HepG2 (cell line): ENCODE measurements around the gene RAPGEF5. TPM values are rescaled to one million over a fixed set of nuclear protein-coding genes. Genes with fewer than 3 reads are reported as not detected.
A peak's percentile ranks its signal among the peaks of the same experiment; 100 is the strongest.

Source experiments
- CENPX ChIP-seq: sonication (generic); formaldehyde crosslinking; IDR thresholded peaks from 2 replicates; pipeline ENCODE4 v1.9.0; 2021; ENCODE audit warnings: mild to moderate bottlenecking, missing genetic modification reagents, moderate library complexity
- ESRRA ChIP-seq: sonication (generic); formaldehyde crosslinking; IDR thresholded peaks from 2 replicates; pipeline ENCODE4 v1.5.1; 2020; ENCODE audit warnings: mild to moderate bottlenecking, low read depth, missing genetic modification reagents
- HOXA3 ChIP-seq: sonication (generic); formaldehyde crosslinking; IDR thresholded peaks from 2 replicates; pipeline ENCODE4 v1.5.0; 2020; ENCODE audit warnings: missing genetic modification reagents
- KDM5B ChIP-seq: sonication (generic); formaldehyde crosslinking; IDR thresholded peaks from 2 replicates; pipeline ENCODE4 v1.4.0; 2020; ENCODE audit warnings: missing genetic modification reagents, mild to moderate bottlenecking, borderline replicate concordance
- KLF6 ChIP-seq: IDR thresholded peaks from 2 replicates; pipeline ENCODE4 v1.8.0; 2016; ENCODE audit warnings: missing biosample characterization, missing genetic modification reagents
- KLF9 ChIP-seq: IDR thresholded peaks from 2 replicates; pipeline ENCODE4 v1.6.1; 2016; ENCODE audit warnings: low read depth
- MAF1 ChIP-seq: sonication (generic); formaldehyde crosslinking; IDR thresholded peaks from 2 replicates; pipeline ENCODE4 v1.5.0; 2020; ENCODE audit warnings: missing genetic modification reagents, borderline replicate concordance
- NFYB ChIP-seq: sonication (generic); formaldehyde crosslinking; IDR thresholded peaks from 2 replicates; pipeline ENCODE4 v1.4.0; 2020; ENCODE audit warnings: missing genetic modification reagents
- PCBP2 ChIP-seq: fragments of 200-400 bp; formaldehyde crosslinking; optimal IDR thresholded peaks from 2 replicates; pipeline ENCODE3; 2018; ENCODE audit warnings: low read length, low read depth; ENCODE audit not compliant: poor library complexity, severe bottlenecking
- SRSF9 ChIP-seq: fragments of 200-400 bp; formaldehyde crosslinking; IDR thresholded peaks from 2 replicates; pipeline ENCODE4 v1.6.1; 2018; ENCODE audit warnings: borderline replicate concordance, mild to moderate bottlenecking, low read depth, low read length; ENCODE audit not compliant: insufficient read depth, poor library complexity, severe bottlenecking
- THYN1 ChIP-seq: sonication (generic); formaldehyde crosslinking; IDR thresholded peaks from 2 replicates; pipeline ENCODE4 v1.8.1; 2023; ENCODE audit warnings: low read depth, mild to moderate bottlenecking, moderate library complexity, missing genetic modification reagents, borderline replicate concordance
- TSC22D2 ChIP-seq: sonication (generic); formaldehyde crosslinking; IDR thresholded peaks from 2 replicates; pipeline ENCODE4 v1.5.1; 2020; ENCODE audit warnings: missing genetic modification reagents, mild to moderate bottlenecking, borderline replicate concordance
- polyA plus RNA-seq, 8 experiments: library from polyadenylated mRNA; depleted of rRNA in 3 of 8; stranded (reverse) in 7 of 8; unstranded in 1 of 8; fragments of >200 nt; fragmentation: Illumina TruSeq in 4 of 8; extraction: Trizol in 4 of 8; gene quantifications; 2 replicates each; pipeline versions ENCODE4 v1.2.1 to v1.2.3, GENCODE V29; 2011 to 2016; ENCODE audit warnings: low read depth in 4 of 8, missing spikeins in 1 of 8, mixed read lengths in 1 of 8; ENCODE audit not compliant: insufficient read depth in 1 of 8
- total RNA-seq, 5 experiments: library from RNA; depleted of rRNA; stranded (reverse); fragments of >200 nt; fragmentation: Illumina TruSeq; extraction: Trizol; gene quantifications; 2 replicates each; pipeline ENCODE4 v1.2.3, GENCODE V29; 2016; ENCODE audit warnings: low read depth in 1 of 5
- TF ChIP-seq, protein P1 (sequence below): sonication (generic); formaldehyde crosslinking; IDR thresholded peaks from 2 replicates; pipeline ENCODE4 v1.4.0; 2020; ENCODE audit warnings: mild to moderate bottlenecking, missing genetic modification reagents
- TF ChIP-seq, protein P2 (sequence below): sonication (generic); formaldehyde crosslinking; IDR thresholded peaks from 2 replicates; pipeline ENCODE4 v1.5.1; 2020; ENCODE audit warnings: mild to moderate bottlenecking, missing genetic modification reagents
- TF ChIP-seq, protein P3 (sequence below): sonication (generic); formaldehyde crosslinking; IDR thresholded peaks from 2 replicates; pipeline ENCODE4 v1.5.0; 2020; ENCODE audit warnings: missing genetic modification reagents
- TF ChIP-seq, protein P4 (sequence below): IDR thresholded peaks from 2 replicates; pipeline ENCODE4 v1.6.1; 2016; ENCODE audit warnings: missing biosample characterization, missing genetic modification reagents, low read depth
- TF ChIP-seq, protein P5 (sequence below): IDR thresholded peaks from 2 replicates; pipeline ENCODE4 v1.6.1; 2016; ENCODE audit warnings: low read depth
- TF ChIP-seq, protein P6 (sequence below): sonication (generic); formaldehyde crosslinking; IDR thresholded peaks from 2 replicates; pipeline ENCODE4 v1.8.1; 2023; ENCODE audit warnings: mild to moderate bottlenecking, missing genetic modification reagents, borderline replicate concordance

Gene RAPGEF5
- total and polyA plus RNA-seq, 2 of the 13 experiments (the other 11 are each of a cell fraction or from before 2014, with no cell fraction given) = 17.1 to 23.4 TPM

DNA sequence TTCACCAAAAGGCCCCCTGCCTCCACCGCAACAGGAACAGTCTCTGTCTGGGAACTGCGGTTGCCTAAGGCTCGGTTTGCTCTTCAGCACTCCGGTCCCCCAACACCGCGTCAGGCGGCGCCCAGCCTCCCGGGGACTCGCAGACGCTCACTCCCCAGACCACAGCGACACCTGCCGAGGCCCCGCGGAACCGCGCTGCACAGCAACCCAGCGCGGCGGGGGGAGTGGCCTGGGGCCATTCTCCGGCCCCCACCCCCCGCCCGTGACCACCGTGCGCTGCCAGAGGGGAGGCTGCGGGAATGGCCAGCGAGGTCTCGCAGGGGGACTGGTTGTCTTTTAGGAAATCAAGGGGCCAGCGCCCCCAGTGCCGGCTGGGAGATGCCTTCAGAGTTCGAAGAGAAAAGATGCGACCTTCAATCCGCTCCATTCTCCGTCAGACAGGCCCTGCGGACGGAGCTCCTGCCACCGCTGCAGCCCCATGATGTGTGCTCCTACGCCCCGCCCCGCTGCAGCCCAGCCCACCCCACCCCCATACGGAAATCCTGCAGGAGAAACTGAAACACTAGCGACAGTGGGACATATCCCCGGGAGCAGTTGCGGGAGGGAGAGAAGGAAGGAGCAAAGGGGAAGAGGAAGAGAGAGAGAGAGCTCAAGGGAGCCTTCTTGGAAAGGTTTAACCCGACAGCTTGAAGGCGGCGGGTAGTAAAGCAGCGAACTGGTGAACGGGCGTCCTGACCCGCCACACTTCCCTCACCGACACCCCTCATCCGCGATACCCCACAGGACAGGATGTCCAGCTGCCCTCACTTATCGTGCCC, 273.9 kb downstream of the RAPGEF5 start (continued):
- TF ChIP-seq KLF6 (no peak), MAF1 (CRISPR knock-in tag) (no peak), THYN1 (CRISPR knock-in tag) (no peak), NFYB (CRISPR knock-in tag) (no peak), CENPX (CRISPR knock-in tag) (no peak), HOXA3 (CRISPR knock-in tag) (peak; percentile 24; the same call in 1 of the 2 replicates), TSC22D2 (no peak), SRSF9 (no peak), KLF9 (CRISPR knock-in tag) (no peak), ESRRA (CRISPR knock-in tag) (no peak), KDM5B (no peak; the same call in 1 of the 2 replicates), PCBP2 (no peak)
- TF ChIP-seq, protein P1, sequence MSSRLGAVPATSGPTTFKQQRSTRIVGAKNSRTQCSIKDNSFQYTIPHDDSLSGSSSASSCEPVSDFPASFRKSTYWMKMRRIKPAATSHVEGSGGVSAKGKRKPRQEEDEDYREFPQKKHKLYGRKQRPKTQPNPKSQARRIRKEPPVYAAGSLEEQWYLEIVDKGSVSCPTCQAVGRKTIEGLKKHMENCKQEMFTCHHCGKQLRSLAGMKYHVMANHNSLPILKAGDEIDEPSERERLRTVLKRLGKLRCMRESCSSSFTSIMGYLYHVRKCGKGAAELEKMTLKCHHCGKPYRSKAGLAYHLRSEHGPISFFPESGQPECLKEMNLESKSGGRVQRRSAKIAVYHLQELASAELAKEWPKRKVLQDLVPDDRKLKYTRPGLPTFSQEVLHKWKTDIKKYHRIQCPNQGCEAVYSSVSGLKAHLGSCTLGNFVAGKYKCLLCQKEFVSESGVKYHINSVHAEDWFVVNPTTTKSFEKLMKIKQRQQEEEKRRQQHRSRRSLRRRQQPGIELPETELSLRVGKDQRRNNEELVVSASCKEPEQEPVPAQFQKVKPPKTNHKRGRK (CRISPR knock-in tag) = no peak
- TF ChIP-seq, protein P2, sequence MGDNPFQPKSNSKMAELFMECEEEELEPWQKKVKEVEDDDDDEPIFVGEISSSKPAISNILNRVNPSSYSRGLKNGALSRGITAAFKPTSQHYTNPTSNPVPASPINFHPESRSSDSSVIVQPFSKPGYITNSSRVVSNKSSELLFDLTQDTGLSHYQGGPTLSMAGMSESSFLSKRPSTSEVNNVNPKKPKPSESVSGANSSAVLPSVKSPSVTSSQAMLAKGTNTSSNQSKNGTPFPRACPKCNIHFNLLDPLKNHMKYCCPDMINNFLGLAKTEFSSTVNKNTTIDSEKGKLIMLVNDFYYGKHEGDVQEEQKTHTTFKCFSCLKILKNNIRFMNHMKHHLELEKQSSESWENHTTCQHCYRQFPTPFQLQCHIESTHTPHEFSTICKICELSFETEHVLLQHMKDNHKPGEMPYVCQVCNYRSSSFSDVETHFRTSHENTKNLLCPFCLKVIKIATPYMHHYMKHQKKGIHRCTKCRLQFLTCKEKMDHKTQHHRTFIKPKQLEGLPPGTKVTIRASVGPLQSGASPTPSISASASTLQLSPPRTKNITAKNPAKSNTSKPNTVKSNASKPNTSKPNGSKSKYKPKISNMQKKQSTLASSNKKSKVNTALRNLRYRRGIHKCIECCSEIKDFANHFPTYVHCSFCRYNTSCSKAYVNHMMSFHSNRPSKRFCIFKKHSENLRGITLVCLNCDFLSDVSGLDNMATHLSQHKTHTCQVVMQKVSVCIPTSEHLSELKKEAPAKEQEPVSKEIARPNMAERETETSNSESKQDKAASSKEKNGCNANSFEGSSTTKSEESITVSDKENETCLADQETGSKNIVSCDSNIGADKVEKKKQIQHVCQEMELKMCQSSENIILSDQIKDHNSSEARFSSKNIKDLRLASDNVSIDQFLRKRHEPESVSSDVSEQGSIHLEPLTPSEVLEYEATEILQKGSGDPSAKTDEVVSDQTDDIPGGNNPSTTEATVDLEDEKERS (CRISPR knock-in tag) = no peak
- TF ChIP-seq, protein P3, sequence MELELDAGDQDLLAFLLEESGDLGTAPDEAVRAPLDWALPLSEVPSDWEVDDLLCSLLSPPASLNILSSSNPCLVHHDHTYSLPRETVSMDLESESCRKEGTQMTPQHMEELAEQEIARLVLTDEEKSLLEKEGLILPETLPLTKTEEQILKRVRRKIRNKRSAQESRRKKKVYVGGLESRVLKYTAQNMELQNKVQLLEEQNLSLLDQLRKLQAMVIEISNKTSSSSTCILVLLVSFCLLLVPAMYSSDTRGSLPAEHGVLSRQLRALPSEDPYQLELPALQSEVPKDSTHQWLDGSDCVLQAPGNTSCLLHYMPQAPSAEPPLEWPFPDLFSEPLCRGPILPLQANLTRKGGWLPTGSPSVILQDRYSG = no peak
- TF ChIP-seq, protein P4, sequence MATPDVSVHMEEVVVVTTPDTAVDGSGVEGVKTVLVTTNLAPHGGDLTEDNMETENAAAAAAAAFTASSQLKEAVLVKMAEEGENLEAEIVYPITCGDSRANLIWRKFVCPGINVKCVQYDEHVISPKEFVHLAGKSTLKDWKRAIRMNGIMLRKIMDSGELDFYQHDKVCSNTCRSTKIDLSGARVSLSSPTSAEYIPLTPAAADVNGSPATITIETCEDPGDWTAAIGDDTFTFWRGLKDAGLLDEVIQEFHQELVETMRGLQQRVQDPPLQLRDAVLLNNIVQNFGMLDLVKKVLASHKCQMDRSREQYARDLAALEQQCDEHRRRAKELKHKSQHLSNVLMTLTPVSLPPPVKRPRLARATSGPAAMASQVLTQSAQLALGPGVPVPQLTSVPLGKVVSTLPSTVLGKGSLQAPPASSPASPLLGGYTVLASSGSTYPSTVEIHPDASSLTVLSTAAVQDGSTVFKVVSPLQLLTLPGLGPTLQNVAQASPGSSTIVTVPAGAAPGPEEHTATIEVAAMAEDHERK (CRISPR knock-in tag) = no peak
- TF ChIP-seq, protein P5, sequence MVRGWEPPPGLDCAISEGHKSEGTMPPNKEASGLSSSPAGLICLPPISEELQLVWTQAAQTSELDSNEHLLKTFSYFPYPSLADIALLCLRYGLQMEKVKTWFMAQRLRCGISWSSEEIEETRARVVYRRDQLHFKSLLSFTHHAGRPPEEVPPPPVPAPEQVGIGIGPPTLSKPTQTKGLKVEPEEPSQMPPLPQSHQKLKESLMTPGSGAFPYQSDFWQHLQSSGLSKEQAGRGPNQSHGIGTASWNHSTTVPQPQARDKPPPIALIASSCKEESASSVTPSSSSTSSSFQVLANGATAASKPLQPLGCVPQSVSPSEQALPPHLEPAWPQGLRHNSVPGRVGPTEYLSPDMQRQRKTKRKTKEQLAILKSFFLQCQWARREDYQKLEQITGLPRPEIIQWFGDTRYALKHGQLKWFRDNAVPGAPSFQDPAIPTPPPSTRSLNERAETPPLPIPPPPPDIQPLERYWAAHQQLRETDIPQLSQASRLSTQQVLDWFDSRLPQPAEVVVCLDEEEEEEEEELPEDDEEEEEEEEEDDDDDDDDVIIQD = no peak
- TF ChIP-seq, protein P6, sequence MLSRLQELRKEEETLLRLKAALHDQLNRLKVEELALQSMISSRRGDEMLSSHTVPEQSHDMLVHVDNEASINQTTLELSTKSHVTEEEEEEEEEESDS (CRISPR knock-in tag) = no peak
